H1 (cell line): ENCODE data around the gene TRPV2. TPM values are rescaled to one million over a fixed set of nuclear protein-coding genes. Genes with fewer than 3 reads are reported as not detected.

Experiments
- ASH2L ChIP-seq: fragments of 200-600, 300-600 bp; sonication (generic); IDR thresholded peaks from one replicate; pipeline ENCODE4 v1.7.1; 2017; ENCODE audit warnings: low read length
- CHD2 ChIP-seq: IDR thresholded peaks from 2 replicates; pipeline ENCODE4 v1.6.1; 2012; ENCODE audit warnings: low read length, improper control_type of control experiment
- EP300 ChIP-seq, 2 experiments: IDR thresholded peaks; 1 replicate in 1 of 2; 2 replicates in 1 of 2; pipeline ENCODE4 v1.6.1; 2011 to 2012; ENCODE audit warnings: low read depth in 2 of 2, low read length in 2 of 2, mild to moderate bottlenecking in 2 of 2, borderline replicate concordance in 1 of 2, inconsistent platforms in 1 of 2, moderate library complexity in 1 of 2
- FOSL1 ChIP-seq: IDR thresholded peaks from 2 replicates; pipeline ENCODE4 v1.6.1; 2011; ENCODE audit warnings: mild to moderate bottlenecking, low read depth, low read length, moderate library complexity; ENCODE audit not compliant: insufficient read depth
- HDAC2 ChIP-seq, 2 experiments: fragments of 300-600 bp in 1 of 2; sonication (generic) in 1 of 2; IDR thresholded peaks; 2 replicates each; pipeline ENCODE4 v1.6.1; 2011 to 2012; ENCODE audit warnings: low read depth in 2 of 2, low read length in 2 of 2, mild to moderate bottlenecking in 2 of 2, moderate library complexity in 2 of 2, borderline replicate concordance in 1 of 2, inconsistent platforms in 1 of 2
- POLR2A ChIP-seq, 2 experiments: IDR thresholded peaks; 1 replicate in 1 of 2; 2 replicates in 1 of 2; pipeline ENCODE4 v1.6.1; 2011; ENCODE audit warnings: low read depth in 2 of 2, low read length in 2 of 2, mild to moderate bottlenecking in 2 of 2; ENCODE audit errors: control extremely low read depth in 1 of 2
- TAF7 ChIP-seq: optimal IDR thresholded peaks from 2 replicates; pipeline ENCODE3; 2011; ENCODE audit warnings: low read depth, mild to moderate bottlenecking, inconsistent platforms, low read length, moderate library complexity, borderline replicate concordance
- polyA plus RNA-seq, 7 experiments: library from polyadenylated mRNA; depleted of rRNA in 3 of 7; stranded (reverse) in 5 of 7; unstranded in 2 of 7; fragments of >200 nt in 5 of 7; fragments of 200-250 nt in 2 of 7; gene quantifications; 1 replicate in 5 of 7; 2 replicates in 1 of 7; 4 replicates in 1 of 7; pipeline versions ENCODE4 v1.2.1 to v1.2.3, GENCODE V29; 2011 to 2013; ENCODE audit warnings: missing spikeins in 2 of 7, mixed read lengths in 2 of 7
- total RNA-seq: library from RNA; stranded (reverse); fragmentation: NEBNext Ultra II Directional; extraction: Animal tissue kit (Norgen Biotek cat#: 25700); gene quantifications from 2 replicates; pipeline ENCODE4 v1.2.1, GENCODE V29; 2021

TRPV2 gene
- total and polyA plus RNA-seq, 2 of the 8 experiments (the other 6 are each of a cell fraction or from before 2014, with no cell fraction given) = 1.7 to 2.1 TPM

DNA sequence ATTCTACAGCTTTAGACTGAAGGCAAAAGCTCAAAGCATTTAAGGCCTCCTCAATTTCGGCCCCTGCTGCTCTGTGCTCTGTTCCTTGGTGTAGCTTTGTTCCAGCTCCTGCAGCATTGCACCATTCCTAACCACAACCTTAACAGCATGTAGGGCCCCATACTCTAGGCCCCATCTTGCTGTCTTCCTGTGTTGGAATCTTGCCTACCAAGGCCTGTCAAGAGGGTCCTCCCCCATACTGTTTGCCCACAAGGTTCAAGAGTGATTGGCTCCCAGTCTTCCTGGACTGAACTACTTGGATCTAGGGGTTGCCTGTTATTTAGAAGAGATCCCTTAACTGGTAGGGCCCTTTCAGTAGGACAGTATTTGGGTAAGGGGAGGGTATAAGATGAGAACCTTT lies 26.8 kb downstream of the TRPV2 start (continued):
- TF ChIP-seq FOSL1 (no peak), ASH2L (no peak), POLR2A (IDR thresholded peaks at IDR 0.05; ENCODE audit: control extremely low read depth in 1 of 2, low read depth in 2 of 2, low read length in 2 of 2) (peak in 1 of 2 experiments; percentile 75; a peak in 1 of 3 replicates), CHD2 (0 out of 2 replicates have a peak, but pooled peaks have one; percentile 12), TAF7 (no peak), EP300 (IDR thresholded peaks at IDR 0.05; ENCODE audit: borderline replicate concordance in 1 of 2, low read depth in 2 of 2, low read length in 2 of 2) (no peak), HDAC2 (IDR thresholded peaks at IDR 0.05; ENCODE audit: borderline replicate concordance in 1 of 2, low read depth in 2 of 2, low read length in 2 of 2) (no peak)
- TF ChIP-seq, all 59 proteins: peak for 3
